Right lobe of liver (tissue), 4 donors: Measurements from ENCODE around the gene ACOT4.
"Not testable (repeated sequence)": the region's sequence is repeated elsewhere in the genome, so short reads cannot be mapped to it uniquely, and the experiment has no call there.

Experiments used
- POLR2A ChIP-seq: fragments of 450-650 bp; IDR thresholded peaks from one replicate; pipeline ENCODE4 v1.6.1; 2017; ENCODE audit warnings: antibody characterized with exemption, mild to moderate bottlenecking
- TF ChIP-seq, protein P1 (sequence below), 4 donors: fragments of 200-600 bp in 3 of 4; fragments of 450-650 bp in 1 of 4; IDR thresholded peaks; one replicate each; pipeline versions ENCODE4 v1.5.1 to v1.8.0; 2016 to 2022; ENCODE audit warnings: antibody characterized with exemption in 4 of 4, mild to moderate bottlenecking in 2 of 4
- donor health status: DM: no; HTN: no; CAD: no.
- donor health status: DM: no; HTN: no; CAD: no.
- donor health status: DM: no; HTN: yes; CAD: no.

GRCh38 chr14:73573034-73573433 is 18.6 kb upstream of the ACOT4 start:
- TF ChIP-seq, protein P1, sequence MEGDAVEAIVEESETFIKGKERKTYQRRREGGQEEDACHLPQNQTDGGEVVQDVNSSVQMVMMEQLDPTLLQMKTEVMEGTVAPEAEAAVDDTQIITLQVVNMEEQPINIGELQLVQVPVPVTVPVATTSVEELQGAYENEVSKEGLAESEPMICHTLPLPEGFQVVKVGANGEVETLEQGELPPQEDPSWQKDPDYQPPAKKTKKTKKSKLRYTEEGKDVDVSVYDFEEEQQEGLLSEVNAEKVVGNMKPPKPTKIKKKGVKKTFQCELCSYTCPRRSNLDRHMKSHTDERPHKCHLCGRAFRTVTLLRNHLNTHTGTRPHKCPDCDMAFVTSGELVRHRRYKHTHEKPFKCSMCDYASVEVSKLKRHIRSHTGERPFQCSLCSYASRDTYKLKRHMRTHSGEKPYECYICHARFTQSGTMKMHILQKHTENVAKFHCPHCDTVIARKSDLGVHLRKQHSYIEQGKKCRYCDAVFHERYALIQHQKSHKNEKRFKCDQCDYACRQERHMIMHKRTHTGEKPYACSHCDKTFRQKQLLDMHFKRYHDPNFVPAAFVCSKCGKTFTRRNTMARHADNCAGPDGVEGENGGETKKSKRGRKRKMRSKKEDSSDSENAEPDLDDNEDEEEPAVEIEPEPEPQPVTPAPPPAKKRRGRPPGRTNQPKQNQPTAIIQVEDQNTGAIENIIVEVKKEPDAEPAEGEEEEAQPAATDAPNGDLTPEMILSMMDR (IDR thresholded peaks at IDR 0.05), result not testable (repeated sequence)
- not testable (repeated sequence) for TF ChIP-seq POLR2A
